Tongue (tissue), 2 donors: ENCODE measurements around the gene POLR3H. TPM values are rescaled to one million over a fixed set of nuclear protein-coding genes. Genes with fewer than 3 reads are reported as not detected.

Experiments used
- DNase-seq: peaks from one replicate; pipeline ENCODE4 v3.0.0-alpha.2; 2015
- total RNA-seq: library from RNA; depleted of rRNA; stranded (reverse); fragments of >200 nt; gene quantifications from one replicate; pipeline ENCODE4 v1.2.3, GENCODE V29; 2014

POLR3H gene
- total RNA-seq, 1 donor from 2014 or later = 12.9 TPM

DNA sequence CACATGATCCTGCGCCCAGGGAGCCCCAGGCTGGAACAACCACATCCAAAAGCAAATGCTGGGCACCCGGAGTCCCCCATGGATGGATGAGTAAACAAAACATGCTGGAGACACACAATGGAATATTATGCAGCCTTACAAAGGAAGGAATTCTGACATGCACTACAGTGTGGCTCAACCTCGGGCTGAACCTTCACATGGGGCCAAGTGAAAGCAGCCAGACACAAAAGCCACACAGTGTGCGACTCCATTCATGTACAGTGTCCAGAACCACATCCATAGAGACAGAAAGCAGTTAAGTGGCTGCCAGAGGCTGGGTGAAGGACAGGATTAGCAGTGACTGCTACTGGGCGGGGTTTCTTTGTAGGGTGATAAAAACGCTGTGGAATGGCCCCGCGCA is 10.1 kb downstream of the POLR3H start:
- no peak for DNase-seq

- peak; percentile 75 for DNase-seq
Measured at GRCh38 chr22:41532908-41533825, 11.1 kb downstream of the POLR3H start.

- DNase-seq = no peak
Measured at GRCh38 chr22:41531715-41532477, 12.4 kb downstream of the POLR3H start.

DNA sequence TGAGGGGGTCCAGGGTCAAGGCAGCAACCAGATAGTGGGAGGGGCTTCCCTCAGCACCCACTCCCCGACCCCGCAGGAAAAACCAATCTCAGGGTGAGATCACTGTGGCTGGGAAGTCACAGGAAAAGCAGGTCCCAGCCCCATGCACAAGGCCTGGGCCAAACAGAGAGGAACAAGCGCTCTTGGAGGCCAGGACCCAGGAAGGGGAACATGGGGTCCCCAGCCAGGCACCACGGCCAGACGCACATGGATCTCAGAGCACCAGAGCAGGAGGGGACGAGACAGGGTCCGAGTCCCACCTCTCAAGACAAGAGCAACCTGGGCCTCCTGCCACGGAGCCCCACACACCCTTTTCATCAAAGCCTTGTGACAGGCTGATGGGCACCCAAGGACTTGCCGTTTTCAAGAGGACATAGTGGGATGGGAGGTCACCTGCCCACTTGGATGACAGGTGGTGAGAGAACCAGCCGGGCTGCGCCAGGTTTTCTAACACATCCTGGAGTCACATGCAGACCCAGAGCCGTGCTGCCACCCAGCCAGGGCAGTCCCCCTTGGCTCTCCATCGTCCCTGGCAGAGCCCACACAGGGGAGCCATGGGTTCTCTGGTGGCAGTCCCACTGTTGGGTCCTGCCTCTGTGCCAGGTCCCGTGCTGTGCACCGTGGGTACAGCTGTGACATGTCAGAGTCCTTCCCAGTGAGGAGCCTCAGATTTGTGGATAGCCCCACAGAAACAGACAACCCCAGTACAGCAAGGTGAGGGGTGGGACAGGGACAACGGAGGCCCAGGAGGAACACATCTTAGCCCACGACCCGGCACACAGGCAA is 13.2 kb downstream of the POLR3H start:
- DNase-seq = no peak

- no peak for DNase-seq
Measured at GRCh38 chr22:41528938-41529561, 15.2 kb downstream of the POLR3H start.

- no peak for DNase-seq
Measured at GRCh38 chr22:41528132-41528766, 16.0 kb downstream of the POLR3H start.

GRCh38 chr22:41526830-41527799 is 17.2 kb downstream of the POLR3H start:
- no peak for DNase-seq

DNA sequence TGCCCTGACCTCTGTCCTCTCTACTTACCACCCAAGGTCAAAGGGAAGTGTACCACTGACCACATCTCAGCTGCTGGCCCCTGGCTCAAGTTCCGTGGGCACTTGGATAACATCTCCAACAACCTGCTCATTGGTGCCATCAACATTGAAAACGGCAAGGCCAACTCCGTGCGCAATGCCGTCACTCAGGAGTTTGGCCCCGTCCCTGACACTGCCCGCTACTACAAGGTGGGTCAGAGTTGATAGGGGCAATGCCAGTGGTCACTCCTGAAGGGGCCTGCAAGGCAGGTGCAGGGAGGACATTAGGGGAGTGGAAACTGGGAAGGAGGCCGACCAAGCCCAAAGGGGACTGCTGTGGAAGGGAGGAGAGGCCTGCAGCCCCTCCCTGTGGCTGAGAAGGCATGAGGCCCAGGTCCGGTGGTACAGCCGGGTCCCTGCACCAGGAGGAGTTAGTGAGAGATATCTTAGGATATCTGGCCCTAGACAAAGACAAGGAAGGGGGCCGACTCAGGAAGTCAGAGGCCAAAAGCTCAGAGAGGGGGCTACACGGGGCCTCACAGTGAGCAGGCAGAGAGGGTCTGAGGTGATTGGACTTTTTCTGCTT is 17.9 kb downstream of the POLR3H start:
- DNase-seq = no peak

DNA sequence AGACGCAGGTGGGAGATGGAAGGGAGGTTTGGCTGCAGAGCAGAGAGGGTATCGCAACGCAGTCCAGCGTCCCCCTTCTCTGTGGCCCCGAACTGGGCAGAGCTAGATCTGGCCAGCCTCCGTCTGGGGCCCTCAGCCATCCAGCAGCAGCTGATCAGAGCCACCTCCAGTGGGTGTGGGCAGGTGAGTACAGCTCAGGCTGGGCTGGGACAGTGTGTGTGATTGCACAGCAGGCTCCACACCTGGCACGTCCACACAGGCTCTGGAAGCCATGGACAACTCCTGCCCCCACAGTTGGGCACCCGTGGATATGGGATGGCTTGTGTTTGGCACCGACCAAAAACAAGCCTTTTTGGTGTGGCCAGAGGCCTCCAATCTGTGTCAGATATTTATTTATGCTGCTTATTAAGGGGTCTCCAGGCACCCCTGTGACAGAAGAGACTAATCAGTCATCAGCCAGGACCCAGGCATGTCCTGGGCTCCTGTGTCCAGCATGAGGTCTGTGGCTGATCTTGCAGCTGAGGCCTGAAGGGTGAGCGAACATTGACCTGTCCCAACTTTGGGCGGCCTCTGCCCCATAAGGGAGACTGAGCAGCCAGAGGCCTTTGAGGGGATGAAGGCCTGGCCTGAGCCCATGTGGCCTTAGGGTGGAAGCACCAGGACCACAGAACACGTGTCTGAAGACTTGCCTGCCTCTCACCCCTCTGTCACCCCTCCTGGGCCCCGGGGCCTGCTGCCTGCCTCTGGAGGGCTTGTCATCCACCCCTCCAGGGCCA is 18.6 kb downstream of the POLR3H start:
- no peak for DNase-seq

DNA sequence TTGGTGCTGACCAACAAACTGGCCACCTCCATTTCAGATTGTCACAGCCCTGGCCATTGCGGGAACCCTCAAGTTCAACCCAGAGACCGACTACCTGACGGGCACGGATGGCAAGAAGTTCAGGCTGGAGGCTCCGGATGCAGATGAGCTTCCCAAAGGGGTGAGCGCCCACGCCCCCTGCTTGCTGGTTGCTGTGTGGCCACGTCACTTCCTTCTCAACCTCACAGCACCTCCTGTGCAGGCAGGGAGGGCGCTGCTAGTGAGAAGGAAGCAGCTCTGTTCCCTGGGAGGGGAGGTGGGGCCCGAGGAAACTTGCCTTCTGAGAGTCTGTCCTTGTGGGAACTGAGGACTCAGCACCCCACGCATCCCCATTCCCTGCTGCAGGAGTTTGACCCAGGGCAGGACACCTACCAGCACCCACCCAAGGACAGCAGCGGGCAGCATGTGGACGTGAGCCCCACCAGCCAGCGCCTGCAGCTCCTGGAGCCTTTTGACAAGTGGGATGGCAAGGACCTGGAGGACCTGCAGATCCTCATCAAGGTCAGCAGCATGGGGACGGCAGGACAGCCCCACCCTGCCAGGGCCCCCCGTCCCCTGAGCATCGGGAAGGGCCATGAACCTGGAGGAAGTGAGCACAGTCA is 19.3 kb downstream of the POLR3H start:
- no peak for DNase-seq

DNA sequence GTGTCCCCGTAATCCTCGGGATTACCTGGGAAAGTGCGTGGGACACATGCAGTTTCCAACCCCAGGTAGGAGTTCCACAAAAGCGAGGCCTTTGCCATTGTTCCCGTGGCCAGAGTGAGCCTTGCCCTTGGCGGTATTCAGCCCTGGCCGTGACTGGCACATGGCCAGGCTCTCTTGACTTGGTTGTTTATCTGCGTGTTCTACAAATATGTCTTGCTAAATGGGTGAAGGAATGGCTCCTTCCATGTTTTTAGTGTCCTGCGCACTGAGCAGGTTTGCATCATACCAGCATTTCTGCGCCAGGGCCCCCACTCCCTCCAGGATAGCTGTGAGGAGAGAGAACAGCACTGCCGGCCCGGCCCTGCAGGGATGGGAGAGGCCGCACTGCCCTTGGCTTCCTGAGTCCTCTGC is 20.0 kb downstream of the POLR3H start:
- DNase-seq = no peak

DNA sequence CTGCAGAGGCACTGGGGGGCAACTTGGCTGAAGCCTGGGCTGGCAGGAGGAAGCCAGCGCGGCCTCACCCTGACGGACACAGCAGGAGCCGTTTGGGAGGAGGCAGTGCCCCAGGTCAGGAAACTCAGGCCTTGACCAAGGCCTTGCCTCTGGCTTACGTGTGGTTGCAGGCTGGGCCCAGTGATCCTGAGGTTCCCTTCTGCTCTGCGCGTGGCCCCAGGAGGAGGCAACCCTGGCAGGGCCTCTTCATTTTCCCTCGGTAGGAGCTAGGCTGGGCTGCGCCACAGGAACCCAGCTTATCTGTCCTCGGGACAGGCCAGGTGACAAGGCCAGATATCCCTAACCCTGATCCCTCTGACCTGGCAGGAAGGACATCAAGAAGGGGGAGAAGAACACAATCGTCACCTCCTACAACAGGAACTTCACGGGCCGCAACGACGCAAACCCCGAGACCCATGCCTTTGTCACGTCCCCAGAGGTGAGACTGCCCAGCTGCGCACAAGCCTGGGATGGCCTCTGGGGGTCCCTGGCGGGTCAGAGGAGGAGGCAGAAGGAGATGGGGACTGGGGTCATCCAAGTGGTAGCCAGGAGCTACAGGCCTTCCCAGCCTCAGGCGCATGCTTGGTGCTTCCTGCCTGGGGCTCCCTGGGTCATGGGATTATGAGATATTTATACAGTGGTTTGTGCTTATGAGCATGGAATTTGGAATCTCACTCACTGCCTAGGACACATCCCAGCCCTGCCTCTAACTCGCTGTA is 20.6 kb downstream of the POLR3H start:
- DNase-seq = no peak

GRCh38 chr22:41522813-41523212 is 21.5 kb downstream of the POLR3H start:
- DNase-seq = no peak

- no peak for DNase-seq
Measured at GRCh38 chr22:41521126-41521525, 23.1 kb downstream of the POLR3H start.

GRCh38 chr22:41518048-41518347 is 26.3 kb downstream of the POLR3H start:
- no peak for DNase-seq

- peak; percentile 82 for DNase-seq
Measured at GRCh38 chr22:41517172-41518047, 26.9 kb downstream of the POLR3H start.

DNA sequence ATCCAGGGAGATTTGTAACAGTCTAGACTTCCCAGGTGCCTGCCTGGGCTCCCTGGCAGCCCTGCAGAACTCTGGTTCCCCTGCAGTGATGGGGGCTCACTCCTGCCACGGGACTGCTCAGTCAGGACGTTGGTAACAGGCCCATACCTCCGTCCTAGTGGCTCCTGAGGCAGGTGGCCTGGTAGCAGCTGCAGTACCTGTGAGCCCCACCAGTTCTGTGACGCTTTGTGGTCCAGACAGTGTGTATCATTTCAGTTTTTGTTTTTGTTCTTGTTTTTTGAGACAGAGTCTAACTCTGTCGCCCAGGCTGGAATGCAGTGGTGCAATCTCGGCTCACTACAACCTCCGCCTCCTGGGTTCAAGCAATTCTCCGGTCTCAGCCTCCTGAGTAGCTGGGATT is 27.8 kb downstream of the POLR3H start:
- no peak for DNase-seq
